Chondrocyte (in vitro differentiated cells): ENCODE data around the gene PKIB. TPM values are rescaled to one million over a fixed set of nuclear protein-coding genes. Genes with fewer than 3 reads are reported as not detected.
"Not testable (repeated sequence)": the region's sequence is repeated elsewhere in the genome, so short reads cannot be mapped to it uniquely, and the experiment has no call there.

Experiments
- DNase-seq: peaks from one replicate; pipeline ENCODE4 v3.0.0; 2021; ENCODE audit warnings: mixed read lengths, low spot score
- H3K27ac Mint-ChIP-seq: one replicate; pipeline ENCODE4 v1.8.0; 2021; ENCODE audit warnings: mild to moderate bottlenecking, moderate library complexity, mixed read lengths; ENCODE audit not compliant: unreplicated experiment
- H3K27me3 Mint-ChIP-seq: 2 replicates; pipeline ENCODE4 v1.8.0; 2021; ENCODE audit warnings: low read depth, mixed read lengths
- H3K36me3 Mint-ChIP-seq: 2 replicates; pipeline ENCODE4 v1.8.0; 2021; ENCODE audit warnings: low read depth, mixed read lengths
- H3K4me1 Mint-ChIP-seq: 2 replicates; pipeline ENCODE4 v1.8.0; 2021; ENCODE audit warnings: low read depth, mild to moderate bottlenecking, mixed read lengths
- H3K4me3 Mint-ChIP-seq: one replicate; pipeline ENCODE4 v1.8.0; 2021; ENCODE audit warnings: mild to moderate bottlenecking, moderate library complexity, mixed read lengths; ENCODE audit not compliant: unreplicated experiment
- H3K9me3 Mint-ChIP-seq: 2 replicates; pipeline ENCODE4 v1.8.0; 2021; ENCODE audit warnings: low read depth, mixed read lengths
- total RNA-seq: library from RNA; stranded (reverse); gene quantifications from 3 replicates; pipeline ENCODE4 v1.2.1, GENCODE V29; 2021
- TF ChIP-seq, protein P1 (sequence below): fragments of 200-600 bp; sonication (generic); IDR thresholded peaks from 2 replicates; pipeline ENCODE4 v1.5.0; 2021; ENCODE audit warnings: antibody characterized with exemption, mild to moderate bottlenecking, moderate library complexity

Gene PKIB
- total RNA-seq, 1 donor from 2014 or later, result 44.3 TPM

DNA sequence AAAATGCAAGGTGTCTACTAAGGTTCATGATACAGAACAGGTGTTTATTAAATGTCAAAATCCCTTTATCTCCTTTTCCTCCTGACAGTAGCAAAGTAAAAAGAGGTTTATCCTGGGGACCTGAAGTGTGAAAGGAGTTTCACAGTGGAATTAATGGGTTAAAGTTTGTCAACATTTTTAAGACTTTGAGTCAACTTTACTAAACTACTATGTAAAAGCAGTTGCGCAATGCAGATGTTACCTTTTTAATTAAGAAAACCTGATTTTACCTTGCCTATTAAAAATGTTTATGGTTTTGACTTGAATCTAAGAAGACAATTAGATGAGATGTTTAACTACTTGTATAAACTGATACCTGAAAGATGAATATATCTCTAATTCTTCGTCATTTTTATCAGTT lies 14.6 kb downstream of the PKIB start:
- Mint-ChIP-seq H3K9me3 (no peaks in the 10 kb centered on the region), H3K27ac (no peak overlapping the region), H3K36me3 (peaks cover 7% of the 10 kb centered on the region), H3K4me1 (peaks cover 29% of the 10 kb centered on the region), H3K4me3 (no peak overlapping the region), H3K27me3 (no peaks in the 10 kb centered on the region)
- TF ChIP-seq, protein P1, sequence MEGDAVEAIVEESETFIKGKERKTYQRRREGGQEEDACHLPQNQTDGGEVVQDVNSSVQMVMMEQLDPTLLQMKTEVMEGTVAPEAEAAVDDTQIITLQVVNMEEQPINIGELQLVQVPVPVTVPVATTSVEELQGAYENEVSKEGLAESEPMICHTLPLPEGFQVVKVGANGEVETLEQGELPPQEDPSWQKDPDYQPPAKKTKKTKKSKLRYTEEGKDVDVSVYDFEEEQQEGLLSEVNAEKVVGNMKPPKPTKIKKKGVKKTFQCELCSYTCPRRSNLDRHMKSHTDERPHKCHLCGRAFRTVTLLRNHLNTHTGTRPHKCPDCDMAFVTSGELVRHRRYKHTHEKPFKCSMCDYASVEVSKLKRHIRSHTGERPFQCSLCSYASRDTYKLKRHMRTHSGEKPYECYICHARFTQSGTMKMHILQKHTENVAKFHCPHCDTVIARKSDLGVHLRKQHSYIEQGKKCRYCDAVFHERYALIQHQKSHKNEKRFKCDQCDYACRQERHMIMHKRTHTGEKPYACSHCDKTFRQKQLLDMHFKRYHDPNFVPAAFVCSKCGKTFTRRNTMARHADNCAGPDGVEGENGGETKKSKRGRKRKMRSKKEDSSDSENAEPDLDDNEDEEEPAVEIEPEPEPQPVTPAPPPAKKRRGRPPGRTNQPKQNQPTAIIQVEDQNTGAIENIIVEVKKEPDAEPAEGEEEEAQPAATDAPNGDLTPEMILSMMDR, result no peak
- DNase-seq, result no peak

DNA sequence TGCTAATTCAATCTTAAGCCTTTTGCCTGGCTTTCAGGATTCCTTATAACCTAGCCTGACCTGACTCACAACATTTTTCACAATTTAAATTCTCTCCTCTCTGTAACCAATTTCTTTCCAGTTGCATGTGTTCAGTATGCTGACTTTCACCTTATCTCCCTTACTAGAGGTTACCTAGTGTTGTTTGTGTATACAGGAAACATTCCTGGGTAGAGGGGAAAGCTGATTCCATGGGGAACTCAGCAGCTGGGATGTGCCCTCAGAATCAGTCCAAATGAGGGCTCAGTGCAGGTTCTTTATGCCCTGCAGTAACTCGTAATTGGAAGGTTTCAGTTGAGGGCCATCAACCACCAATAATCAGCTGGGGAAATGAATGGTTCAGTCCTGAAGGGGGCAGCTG lies 18.5 kb downstream of the PKIB start:
- no peaks in the 10 kb centered on the region for H3K9me3 Mint-ChIP-seq
- no peak overlapping the region for H3K27ac Mint-ChIP-seq
- H3K36me3 Mint-ChIP-seq, result peaks cover 7% of the 10 kb centered on the region
- no peak for DNase-seq
- peaks cover 31% of the 10 kb centered on the region for H3K4me1 Mint-ChIP-seq
- no peak overlapping the region for H3K4me3 Mint-ChIP-seq
- no peaks in the 10 kb centered on the region for H3K27me3 Mint-ChIP-seq
- TF ChIP-seq, protein P1, result no peak

DNA sequence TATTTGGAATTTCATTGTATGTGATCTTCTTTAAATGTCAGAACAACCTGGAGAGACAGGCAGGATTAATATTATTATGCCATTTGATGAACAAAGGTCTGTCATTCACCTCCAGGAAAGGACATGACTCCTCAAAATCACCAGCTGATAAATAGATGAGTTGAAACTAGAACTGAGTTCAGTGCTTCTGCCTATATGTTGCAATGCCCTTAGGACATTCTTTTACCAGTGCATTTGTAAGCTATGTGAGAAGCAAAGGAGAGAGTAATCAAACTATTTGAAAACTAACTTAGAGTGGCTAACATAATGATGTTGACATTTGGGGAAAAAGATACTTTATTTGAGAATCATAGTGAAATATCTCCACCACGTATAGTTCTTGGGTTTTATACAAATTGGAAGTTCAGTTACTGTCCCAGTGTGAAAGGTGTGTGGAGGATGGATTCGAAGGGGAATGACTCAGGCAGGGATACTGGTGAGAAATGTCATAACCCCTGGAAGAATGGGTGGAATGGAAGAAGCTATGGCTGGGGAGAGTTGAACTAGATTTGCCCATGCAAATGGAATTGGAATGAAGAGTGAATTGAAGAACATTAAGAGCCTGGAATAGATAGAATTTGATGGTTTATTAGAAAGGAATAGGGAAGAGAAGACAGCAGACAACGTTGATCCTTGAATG lies 21.5 kb downstream of the PKIB start:
- peak overlapping the region; percentile 30 for H3K27ac Mint-ChIP-seq
- TF ChIP-seq, protein P1, result no peak
- no peak for DNase-seq

DNA sequence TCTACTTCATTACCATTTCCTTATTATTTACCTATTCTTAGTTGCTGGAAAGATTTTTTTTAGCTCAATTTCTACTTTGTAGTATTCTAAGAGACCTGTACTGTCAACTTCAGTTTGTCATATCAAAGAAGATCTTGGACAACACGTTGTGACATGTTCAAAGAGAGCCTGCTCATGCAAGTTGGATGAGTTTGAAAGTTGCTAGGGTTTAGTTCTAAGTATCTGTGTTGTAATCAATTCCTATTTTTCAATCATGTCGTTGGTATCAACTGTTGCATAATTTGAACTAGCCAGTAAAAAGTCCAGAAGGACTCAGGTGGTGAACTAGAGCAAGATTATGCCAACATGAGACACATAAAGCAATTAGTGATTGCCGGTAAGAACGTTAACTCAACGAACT lies 30.2 kb downstream of the PKIB start:
- DNase-seq, result no peak
- Mint-ChIP-seq H3K9me3 (no peaks in the 10 kb centered on the region), H3K4me1 (peaks cover 12% of the 10 kb centered on the region), H3K4me3 (no peak overlapping the region), H3K27me3 (no peaks in the 10 kb centered on the region), H3K27ac (no peak overlapping the region), H3K36me3 (peaks cover 6% of the 10 kb centered on the region)
- TF ChIP-seq, protein P1, result no peak

More for the DNA sequence above, 21.5 kb downstream of the PKIB start:
- no peaks in the 10 kb centered on the region for H3K27me3 Mint-ChIP-seq
- no peak overlapping the region for H3K4me3 Mint-ChIP-seq
- peaks cover 31% of the 10 kb centered on the region for H3K4me1 Mint-ChIP-seq
- no peaks in the 10 kb centered on the region for H3K9me3 Mint-ChIP-seq
- H3K36me3 Mint-ChIP-seq, result peaks cover 8% of the 10 kb centered on the region

DNA sequence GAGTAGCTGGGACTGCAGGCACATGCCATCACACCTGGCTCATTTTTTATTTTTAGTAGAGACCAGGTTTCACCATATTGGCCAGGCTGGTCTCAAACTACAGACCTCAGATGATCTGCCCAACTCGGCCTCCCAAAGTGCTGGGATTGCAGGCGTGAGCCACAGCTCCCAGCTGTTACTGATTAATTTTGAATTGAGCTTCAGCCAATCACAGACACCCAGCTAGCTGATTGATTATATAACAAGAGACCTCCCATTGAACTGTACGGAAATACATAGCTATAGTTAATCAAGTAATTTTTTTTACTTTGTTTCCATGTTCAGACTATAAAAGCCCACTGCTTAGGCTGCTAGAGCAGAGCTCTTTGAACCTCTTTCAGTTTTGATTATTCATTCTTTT lies 31.6 kb downstream of the PKIB start:
- Mint-ChIP-seq H3K9me3 (no peaks in the 10 kb centered on the region), H3K27me3 (no peaks in the 10 kb centered on the region), H3K4me3 (no peak overlapping the region), H3K27ac (no peak overlapping the region), H3K4me1 (peaks cover 12% of the 10 kb centered on the region), H3K36me3 (peaks cover 4% of the 10 kb centered on the region)
- TF ChIP-seq, protein P1, result no peak
- no peak for DNase-seq

DNA sequence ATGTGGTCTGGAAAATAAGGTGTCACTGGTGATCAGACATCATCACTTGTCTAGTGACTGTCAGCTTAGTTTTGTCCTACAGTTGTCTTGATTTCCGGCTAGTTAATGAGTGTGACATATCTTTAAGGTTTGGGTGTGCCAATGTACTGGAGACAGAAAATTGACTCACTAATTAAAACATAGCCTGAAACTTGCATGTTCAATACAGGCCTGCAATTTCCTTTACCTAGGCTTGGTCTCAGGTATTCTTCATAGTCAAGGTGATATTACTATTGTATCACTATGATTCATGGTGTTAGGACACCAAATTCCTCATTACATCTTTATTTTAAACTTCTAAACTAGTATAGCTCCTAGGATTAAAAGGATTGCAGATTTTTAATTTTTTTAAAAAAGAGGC lies 32.4 kb downstream of the PKIB start:
- not testable (repeated sequence) for H3K36me3 Mint-ChIP-seq, H3K9me3 Mint-ChIP-seq, H3K27ac Mint-ChIP-seq, H3K27me3 Mint-ChIP-seq, DNase-seq, H3K4me3 Mint-ChIP-seq
- H3K4me1 Mint-ChIP-seq, result peaks cover 12% of the 10 kb centered on the region
